HG03520 (cell line): ENCODE data around the gene NCAM2.

Experiments
- ATAC-seq: cut with Tn5 transposase; IDR thresholded peaks from one replicate; pipeline ENCODE4 v1.9.1; 2021; ENCODE audit warnings: mild to moderate bottlenecking, moderate library complexity; ENCODE audit not compliant: unreplicated experiment

NCAM2 gene

GRCh38 chr21:21204366-21204996 is 206.3 kb downstream of the NCAM2 start:
- ATAC-seq, result no peak

DNA sequence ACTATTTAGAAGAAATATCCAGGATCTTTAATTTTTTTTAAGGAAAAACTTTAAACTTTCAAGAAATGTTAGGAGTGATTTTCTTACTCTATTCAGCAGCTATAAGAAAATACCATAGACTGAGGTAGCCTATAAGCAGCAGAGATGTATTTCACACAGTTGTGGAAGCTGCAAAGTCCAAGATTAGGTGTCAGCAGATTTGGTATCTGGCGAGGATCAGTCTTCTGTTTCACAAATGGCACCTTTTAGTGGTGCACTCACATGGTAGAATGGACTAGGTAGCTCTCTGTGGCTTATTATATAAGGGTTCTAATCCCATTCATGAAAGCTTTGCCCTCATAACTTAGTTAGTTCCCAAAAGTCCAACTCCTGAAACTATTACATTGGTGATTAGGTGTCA is 207.4 kb downstream of the NCAM2 start:
- ATAC-seq, result no peak

DNA sequence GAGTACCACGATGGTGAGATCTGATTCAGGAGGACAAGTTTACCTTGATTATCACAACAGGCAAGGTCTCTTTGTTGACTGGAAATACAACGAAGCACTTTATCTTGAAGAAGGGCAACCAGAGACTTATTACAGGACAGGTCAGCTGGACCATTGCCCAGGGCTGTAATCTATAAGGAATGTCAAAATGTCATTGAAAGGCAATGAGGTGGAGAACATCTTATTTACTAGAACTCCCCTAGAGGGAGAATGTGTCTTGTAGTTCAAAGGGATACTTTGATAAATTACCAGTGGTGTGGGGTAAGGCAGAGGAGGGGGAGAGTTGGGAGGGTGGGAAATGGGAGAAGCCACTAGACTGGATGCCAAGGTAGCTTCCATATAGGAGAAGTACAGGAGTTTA is 212.3 kb downstream of the NCAM2 start:
- ATAC-seq, result no peak

- ATAC-seq, result no peak
Measured at GRCh38 chr21:21213297-21213696, 215.1 kb downstream of the NCAM2 start.

DNA sequence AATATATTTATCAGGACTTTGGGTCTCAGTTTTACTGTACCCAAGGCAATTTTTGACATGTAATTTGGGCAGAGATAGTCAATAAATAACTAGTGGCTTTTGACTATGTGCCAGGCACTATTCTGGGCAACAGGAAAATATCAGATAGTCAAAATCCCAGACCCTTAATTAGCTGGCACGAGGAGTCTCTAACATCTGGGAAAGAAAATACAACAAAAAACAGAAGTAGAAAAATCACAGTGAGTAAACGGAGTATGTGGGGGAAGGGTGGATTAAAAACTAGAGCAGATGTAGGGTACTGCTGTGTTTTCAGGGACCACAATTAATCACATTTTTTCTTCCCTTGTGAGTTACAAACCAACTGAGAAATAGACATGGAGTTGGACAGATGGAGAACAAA is 217.8 kb downstream of the NCAM2 start:
- no peak for ATAC-seq

DNA sequence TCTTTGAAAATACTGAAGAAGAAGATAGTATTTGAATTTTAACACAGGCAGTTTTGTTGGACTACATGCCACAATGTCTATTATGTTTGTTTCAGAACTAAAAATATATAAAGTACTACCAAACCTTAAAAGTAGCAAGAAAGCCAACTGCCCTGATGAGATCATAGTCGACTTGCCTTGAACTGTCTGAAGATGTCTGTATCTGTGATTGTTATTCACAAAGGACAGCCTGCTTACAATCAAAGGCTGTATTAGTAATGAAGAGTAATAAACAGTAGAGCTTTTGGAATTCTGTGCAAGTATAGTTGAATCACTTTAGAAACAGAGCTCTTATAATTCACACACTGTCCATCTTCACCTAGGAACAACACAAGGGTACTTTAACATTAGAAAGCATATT is 228.3 kb downstream of the NCAM2 start:
- no peak for ATAC-seq

GRCh38 chr21:21230672-21231071 is 232.5 kb downstream of the NCAM2 start:
- ATAC-seq, result no peak

- no peak for ATAC-seq
Measured at GRCh38 chr21:21231913-21232312, 233.7 kb downstream of the NCAM2 start.

DNA sequence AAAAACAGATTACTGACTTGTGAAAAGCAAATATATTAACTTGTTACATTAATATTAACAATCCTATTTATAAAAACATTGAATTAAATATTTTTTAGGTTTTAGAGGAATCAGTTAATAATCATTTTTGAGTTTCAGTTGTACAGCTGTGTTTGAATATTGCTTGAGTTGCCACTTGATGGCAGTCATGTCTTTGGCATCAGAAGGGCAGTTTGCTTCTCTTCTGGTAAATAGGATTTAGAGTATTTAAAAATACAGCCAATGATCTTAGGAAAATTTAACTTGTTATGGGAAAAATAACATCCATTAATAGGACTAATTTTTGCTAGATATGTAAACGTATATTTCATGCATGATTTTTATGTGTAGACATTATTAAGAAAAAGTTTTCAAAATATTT is 234.1 kb downstream of the NCAM2 start:
- no peak for ATAC-seq

DNA sequence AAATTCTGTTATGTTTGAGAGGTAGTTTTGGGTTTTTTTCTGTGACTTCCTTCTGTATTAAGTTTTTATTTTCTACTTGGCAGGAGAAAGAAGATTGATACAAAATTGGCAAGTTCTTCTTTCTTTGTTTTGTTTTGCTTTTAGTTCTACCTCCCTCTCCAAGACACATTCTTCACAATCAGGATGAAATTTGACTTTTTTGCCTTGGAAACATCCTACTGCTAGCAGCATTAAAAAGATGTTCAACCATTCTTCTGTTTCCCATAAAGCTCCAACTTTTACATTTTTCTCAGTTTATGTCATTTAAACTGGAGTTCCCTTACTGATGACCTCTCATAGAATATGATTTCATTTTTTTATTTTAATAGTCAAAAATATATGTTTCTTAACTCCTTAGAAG is 234.8 kb downstream of the NCAM2 start:
- ATAC-seq, result no peak

GRCh38 chr21:21236996-21237395 is 238.8 kb downstream of the NCAM2 start:
- no peak for ATAC-seq

DNA sequence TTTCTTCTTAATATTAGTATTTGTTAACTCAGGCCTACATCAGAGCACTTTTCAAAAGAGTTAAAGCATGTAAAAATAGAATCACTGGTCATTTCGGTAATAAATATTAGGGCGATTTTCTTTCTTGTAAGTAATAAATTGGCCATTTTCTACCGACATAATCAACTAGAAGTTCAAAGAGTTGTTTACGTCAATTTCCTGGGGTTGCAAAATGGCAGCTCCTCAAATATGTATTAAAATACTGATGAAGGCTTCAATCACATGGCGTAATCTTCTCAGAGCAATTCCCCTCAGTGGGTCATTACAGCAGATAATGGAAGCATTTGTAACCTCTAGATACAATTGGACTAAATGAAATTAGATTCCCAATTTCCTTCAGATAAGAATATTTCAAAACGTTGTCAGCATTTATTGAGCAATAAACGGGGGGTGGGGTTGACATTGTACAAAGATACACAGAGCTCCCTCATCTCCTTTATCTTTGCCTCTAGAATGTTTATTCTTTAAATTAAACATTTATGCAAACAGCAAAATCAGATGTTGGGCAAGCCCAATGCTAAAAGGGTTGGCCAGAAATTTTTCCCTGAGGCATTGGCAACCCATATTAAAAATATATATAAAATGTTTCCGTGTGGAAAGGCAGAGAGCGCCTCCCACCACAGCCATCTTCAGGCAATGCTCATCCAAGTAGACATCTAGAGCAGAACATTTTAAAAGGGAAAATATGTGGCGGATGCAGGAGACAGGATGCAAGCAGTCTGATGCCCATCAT is 240.6 kb downstream of the NCAM2 start:
- no peak for ATAC-seq

DNA sequence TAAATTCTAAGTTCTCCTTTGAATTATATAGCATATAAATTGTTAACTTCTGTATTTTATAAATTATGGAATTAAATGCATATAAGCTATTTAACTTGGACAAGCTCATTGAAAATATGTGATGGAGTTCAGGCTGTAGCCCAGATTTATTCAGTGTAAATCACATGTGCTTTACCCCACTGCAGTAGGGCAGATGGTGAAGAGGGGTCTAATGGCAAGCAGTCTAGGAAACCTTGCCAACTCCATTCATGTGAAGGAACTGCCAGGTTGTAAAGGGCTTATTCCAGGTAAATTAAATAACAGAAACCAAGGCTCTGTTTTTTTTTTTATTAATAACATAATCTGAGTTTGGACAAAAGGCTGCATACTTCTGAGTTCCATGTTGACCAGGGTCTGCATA is 243.2 kb downstream of the NCAM2 start:
- no peak for ATAC-seq

GRCh38 chr21:21246007-21246406 is 247.8 kb downstream of the NCAM2 start:
- ATAC-seq, result no peak

GRCh38 chr21:21247424-21247823 is 249.2 kb downstream of the NCAM2 start:
- ATAC-seq, result no peak

GRCh38 chr21:21262048-21262447 is 263.8 kb downstream of the NCAM2 start:
- no peak for ATAC-seq

DNA sequence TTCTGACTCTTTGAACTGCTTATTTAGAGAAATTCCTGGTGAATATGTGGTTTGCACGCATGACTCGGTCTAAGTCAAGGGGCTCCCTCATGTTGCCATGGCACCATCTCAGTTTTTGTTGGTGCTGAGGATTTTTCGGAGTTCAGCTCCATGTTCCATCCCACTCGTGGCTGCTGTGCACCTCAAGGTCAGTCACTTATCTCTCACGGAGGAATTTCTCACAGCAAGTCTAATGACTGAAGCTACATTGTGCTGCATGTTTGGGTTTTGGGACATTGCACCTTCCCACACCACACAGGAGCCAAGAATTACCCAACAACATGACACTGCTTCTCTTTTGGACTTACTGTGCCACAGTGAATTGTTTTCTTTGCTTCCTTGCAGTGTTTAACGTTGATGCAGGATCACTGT is 269.9 kb downstream of the NCAM2 start:
- ATAC-seq, result no peak

DNA sequence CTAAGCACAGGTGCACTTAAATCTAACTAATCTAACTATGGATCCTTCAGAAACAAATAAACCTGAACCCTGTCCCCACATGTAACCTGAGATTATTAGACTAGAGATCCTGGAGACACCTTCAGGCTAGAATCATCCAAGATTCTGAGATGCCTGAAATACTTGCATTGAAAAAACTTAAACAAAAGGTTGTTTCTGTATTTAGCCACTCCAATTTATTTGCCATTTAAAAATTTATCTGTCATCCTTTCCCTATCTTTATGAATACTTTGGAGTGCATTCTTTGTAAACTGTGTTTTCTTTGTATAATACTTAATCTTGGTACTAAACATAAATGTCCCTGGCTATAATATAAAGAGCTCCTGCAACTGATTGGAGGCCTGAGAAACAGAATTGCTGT is 270.7 kb downstream of the NCAM2 start:
- ATAC-seq, result no peak

GRCh38 chr21:21279193-21279901 is 281.1 kb downstream of the NCAM2 start:
- no peak for ATAC-seq

DNA sequence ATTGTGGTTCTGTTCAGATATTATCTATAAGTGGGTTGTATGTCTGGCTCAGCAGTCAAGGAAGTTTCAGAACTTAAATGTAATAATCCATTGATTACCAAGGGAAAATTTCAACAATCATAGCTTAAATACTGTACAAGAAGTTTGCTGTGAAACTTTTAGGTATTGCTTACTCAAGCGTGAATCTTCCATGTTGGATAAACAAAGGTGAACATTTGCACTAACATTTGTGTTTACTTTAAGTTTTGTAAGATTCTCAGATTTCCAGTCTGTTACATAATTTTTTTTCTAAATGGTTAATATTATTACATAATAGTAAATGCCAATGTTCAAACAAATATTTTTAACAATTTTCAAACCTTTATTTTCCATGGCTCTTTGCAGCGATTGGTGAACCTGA is 285.6 kb downstream of the NCAM2 start:
- ATAC-seq, result no peak

DNA sequence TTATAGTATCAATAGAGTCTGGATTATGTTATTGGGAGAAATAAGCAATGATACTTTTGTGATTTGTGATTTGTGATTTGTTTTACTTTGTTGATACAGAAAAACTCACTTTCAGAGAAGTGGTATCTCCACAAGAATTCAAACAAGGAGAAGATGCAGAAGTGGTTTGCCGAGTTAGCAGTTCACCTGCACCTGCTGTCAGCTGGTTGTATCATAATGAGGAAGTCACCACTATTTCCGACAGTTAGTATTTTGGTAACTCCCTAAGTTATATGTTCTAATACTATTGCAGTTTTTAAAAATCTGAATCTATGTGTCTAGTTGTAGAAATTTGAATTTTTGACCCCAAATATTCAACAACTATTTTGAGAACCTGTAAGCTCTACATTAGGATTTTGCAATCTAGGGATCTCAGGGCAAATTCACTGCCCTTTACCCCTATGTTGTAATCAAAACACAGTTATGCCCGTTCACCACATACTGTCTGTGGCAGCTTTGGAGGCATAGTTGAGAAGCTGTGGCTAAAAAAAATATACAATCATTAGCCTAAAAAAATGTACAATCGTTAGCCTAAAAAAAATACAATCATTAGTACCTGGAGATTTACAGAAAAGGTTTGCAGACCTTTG is 288.1 kb downstream of the NCAM2 start:
- ATAC-seq, result no peak

GRCh38 chr21:21290751-21291150 is 292.5 kb downstream of the NCAM2 start:
- no peak for ATAC-seq
